Measurements from ENCODE around the gene ANKMY1. TPM values are rescaled to one million over a fixed set of nuclear protein-coding genes. Genes with fewer than 3 reads are reported as not detected.

Gene ANKMY1
- total RNA-seq, 4 donors from 2014 or later: 8.2 to 23.8 (median 17.1) TPM

GRCh38 chr2:240458044-240458899, 99.5 kb downstream of the ANKMY1 start:
- no peak for TF ChIP-seq POLR2A (IDR thresholded peaks at IDR 0.05)
- TF ChIP-seq, protein P1, sequence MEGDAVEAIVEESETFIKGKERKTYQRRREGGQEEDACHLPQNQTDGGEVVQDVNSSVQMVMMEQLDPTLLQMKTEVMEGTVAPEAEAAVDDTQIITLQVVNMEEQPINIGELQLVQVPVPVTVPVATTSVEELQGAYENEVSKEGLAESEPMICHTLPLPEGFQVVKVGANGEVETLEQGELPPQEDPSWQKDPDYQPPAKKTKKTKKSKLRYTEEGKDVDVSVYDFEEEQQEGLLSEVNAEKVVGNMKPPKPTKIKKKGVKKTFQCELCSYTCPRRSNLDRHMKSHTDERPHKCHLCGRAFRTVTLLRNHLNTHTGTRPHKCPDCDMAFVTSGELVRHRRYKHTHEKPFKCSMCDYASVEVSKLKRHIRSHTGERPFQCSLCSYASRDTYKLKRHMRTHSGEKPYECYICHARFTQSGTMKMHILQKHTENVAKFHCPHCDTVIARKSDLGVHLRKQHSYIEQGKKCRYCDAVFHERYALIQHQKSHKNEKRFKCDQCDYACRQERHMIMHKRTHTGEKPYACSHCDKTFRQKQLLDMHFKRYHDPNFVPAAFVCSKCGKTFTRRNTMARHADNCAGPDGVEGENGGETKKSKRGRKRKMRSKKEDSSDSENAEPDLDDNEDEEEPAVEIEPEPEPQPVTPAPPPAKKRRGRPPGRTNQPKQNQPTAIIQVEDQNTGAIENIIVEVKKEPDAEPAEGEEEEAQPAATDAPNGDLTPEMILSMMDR (IDR thresholded peaks at IDR 0.05): peak in 1 of 6 experiments; percentile 25
- Histone ChIP-seq H3K27me3 (peaks cover 0 to 41% (median 0%) of the 10 kb centered on the region in 4 donors), H3K36me3 (peaks cover 0 to 48% (median 4%) of the 10 kb centered on the region in 3 donors), H3K4me3 (no peak overlapping the region), H3K9me3 (no peaks in the 10 kb centered on the region), H3K27ac (peak overlapping the region; percentile 63 to 85 (median 74)), H3K4me1 (peaks cover 40 to 60% (median 53%) of the 10 kb centered on the region in 3 donors)
- DNase-seq: no peak
- 59 to 74% methylated on average over 3 of the region's 16 CpGs for WGBS, 2 donors
- intact Hi-C loops (cut with DNase I): no loop called here

GRCh38 chr2:240457223-240458043, 100.4 kb downstream of the ANKMY1 start:
- peaks cover 0 to 40% (median 3%) of the 10 kb centered on the region in 3 donors for H3K36me3 ChIP-seq
- WGBS, 2 donors: 35 to 68% methylated on average over 4 to 14 of the region's 22 CpGs
- intact Hi-C loops (cut with DNase I): no loop called here
- no peak for DNase-seq
- H3K4me3 ChIP-seq: peak overlapping the region in 1 of 4 donors; percentile 1
- peak overlapping the region; percentile 63 to 85 (median 74) for H3K27ac ChIP-seq
- peaks cover 40 to 65% (median 58%) of the 10 kb centered on the region in 3 donors for H3K4me1 ChIP-seq
- H3K27me3 ChIP-seq: peaks cover 0 to 47% (median 0%) of the 10 kb centered on the region in 4 donors
- TF ChIP-seq, protein P1 (IDR thresholded peaks at IDR 0.05): no peak
- no peak for TF ChIP-seq POLR2A (IDR thresholded peaks at IDR 0.05)
- H3K9me3 ChIP-seq: no peaks in the 10 kb centered on the region

DNA sequence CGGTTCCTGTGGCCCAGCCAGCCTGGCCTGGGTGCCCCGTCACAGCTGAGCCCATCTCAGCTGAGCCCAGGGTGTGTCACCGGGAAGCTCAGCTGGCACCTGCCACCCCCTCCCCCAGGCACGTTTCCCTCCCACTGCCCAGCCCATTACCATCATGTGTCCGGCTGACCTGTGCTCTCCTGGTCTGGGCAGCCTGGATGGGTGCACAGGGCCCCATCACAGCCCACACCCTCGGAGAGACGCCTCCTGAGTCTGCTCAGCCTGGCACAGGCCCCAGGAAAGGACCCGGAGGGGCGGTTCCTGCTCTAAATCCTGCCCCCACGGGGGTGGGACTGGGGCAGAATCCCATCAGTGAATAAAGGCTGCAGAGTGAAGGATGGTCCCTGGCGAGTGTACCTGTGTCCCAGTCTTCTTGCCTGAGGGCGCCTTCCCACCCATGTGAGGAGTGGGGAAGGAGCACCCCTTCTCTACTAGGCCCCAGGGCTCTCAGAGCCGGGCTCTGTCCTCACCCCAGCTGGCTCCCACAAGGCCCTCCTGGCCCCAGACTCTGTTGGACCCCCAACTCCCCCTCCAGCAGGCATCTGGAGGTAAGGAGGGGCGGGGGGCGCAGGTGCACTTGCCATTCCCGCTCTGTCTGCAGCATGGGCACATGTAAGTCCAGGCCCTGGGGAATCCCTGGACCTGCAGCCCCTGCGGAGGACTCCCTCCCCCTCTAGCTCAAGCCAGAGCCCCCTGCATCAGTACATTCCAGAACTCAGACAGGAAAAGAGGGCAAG, 101.2 kb downstream of the ANKMY1 start:
- peaks cover 0 to 32% (median 0%) of the 10 kb centered on the region in 3 donors for H3K36me3 ChIP-seq
- WGBS, 2 donors: 36% methylated on average over 2 of the region's 17 CpGs; no CpG with 5 or more reads in 1 of the 2 donors
- H3K4me3 ChIP-seq: peak overlapping the region in 3 of 4 donors; percentile 21 to 60 (median 47)
- H3K4me1 ChIP-seq: peaks cover 47 to 73% (median 66%) of the 10 kb centered on the region in 3 donors
- peak overlapping the region; percentile 63 to 85 (median 74) for H3K27ac ChIP-seq
- TF ChIP-seq POLR2A (IDR thresholded peaks at IDR 0.05): no peak
- TF ChIP-seq, protein P1 (IDR thresholded peaks at IDR 0.05): no peak
- no peak for DNase-seq
- intact Hi-C loops (cut with DNase I): no loop called here
- H3K9me3 ChIP-seq: no peaks in the 10 kb centered on the region
- H3K27me3 ChIP-seq: peaks cover 0 to 55% (median 0%) of the 10 kb centered on the region in 4 donors

DNA sequence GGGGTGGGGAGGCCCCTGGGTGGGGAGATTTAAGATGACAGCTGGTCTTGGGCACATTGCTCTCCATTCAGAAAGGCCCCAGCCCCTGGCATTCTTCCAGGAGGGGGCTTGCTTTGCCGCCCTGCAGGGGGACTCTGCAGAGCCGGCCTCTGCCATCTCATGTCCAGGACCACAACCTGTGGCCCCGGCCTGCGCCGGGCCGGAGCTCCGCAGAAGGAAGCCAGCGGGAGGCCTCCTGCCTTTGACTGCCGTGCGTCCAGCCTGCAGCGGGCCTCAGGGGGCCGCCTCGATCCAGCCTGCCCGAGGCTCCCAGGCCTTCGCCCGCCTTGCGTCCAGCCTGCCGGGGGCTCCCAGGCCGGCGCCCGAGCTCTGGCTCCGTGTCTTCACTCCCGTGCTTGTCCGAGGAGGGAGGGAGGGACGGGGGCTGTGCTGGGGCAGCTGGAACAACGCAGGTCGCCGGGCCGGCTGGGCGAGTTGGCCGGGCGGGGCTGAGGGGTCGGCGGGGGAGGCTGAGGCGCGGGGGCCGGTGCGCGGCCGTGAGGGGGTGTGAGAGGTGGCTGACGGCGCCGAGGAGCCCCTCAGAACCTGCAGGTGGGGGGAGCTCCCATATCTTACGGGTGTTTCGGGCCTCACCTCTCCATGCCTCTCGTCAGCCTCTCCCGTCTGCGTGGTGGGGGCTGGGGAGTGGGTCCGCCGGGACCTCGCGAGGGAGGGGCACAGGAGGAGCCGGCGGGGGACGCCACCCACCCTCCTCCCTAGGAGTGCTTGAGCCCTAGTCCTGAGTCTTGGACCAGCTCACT, 101.9 kb downstream of the ANKMY1 start:
- 0% methylated on average over 1 of the region's 55 CpGs; no CpG with 5 or more reads in 1 of the 2 donors for WGBS, 2 donors
- Histone ChIP-seq H3K27ac (peak overlapping the region; percentile 63 to 85 (median 74)), H3K9me3 (no peaks in the 10 kb centered on the region), H3K36me3 (peaks cover 0 to 24% (median 0%) of the 10 kb centered on the region in 3 donors), H3K4me1 (peaks cover 55 to 81% (median 74%) of the 10 kb centered on the region in 3 donors), H3K27me3 (peaks cover 0 to 63% (median 0%) of the 10 kb centered on the region in 4 donors), H3K4me3 (peak overlapping the region in 3 of 4 donors; percentile 21 to 60 (median 47))
- TF ChIP-seq POLR2A (IDR thresholded peaks at IDR 0.05): no peak
- TF ChIP-seq, protein P1 (IDR thresholded peaks at IDR 0.05): no peak
- DNase-seq: no peak
- intact Hi-C loops (cut with DNase I): no loop called here
